ENCODE data around the gene GNG8.
A peak's percentile ranks its signal among the peaks of the same experiment; 100 is the strongest.

The GNG8 gene

DNA sequence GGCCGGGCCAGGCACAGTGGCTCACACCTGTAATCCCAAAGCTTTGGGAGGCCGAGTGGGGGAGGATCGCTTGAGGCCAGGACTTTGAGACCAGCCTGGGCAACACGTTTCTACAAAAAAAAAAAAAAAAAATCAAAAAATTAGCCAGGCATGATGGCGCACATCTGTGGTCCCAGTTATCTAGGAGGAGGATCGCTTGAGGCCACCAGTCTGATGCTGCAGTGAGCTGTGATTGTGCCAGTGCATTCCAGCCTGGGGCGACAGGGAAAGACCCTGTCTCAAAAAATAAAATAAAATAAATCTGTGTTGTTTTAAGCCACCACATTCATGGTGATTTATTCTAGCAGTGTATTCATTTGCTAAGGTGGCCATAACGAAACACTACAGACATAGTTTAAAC, 29.1 kb upstream of the GNG8 start:
- H3K4me3 ChIP-seq (ENCODE audit: low read depth, low read length) = no peak overlapping the region
- TF ChIP-seq, protein P1, sequence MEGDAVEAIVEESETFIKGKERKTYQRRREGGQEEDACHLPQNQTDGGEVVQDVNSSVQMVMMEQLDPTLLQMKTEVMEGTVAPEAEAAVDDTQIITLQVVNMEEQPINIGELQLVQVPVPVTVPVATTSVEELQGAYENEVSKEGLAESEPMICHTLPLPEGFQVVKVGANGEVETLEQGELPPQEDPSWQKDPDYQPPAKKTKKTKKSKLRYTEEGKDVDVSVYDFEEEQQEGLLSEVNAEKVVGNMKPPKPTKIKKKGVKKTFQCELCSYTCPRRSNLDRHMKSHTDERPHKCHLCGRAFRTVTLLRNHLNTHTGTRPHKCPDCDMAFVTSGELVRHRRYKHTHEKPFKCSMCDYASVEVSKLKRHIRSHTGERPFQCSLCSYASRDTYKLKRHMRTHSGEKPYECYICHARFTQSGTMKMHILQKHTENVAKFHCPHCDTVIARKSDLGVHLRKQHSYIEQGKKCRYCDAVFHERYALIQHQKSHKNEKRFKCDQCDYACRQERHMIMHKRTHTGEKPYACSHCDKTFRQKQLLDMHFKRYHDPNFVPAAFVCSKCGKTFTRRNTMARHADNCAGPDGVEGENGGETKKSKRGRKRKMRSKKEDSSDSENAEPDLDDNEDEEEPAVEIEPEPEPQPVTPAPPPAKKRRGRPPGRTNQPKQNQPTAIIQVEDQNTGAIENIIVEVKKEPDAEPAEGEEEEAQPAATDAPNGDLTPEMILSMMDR (IDR thresholded peaks at IDR 0.05; ENCODE audit: low read depth, low read length) = no peak

DNA sequence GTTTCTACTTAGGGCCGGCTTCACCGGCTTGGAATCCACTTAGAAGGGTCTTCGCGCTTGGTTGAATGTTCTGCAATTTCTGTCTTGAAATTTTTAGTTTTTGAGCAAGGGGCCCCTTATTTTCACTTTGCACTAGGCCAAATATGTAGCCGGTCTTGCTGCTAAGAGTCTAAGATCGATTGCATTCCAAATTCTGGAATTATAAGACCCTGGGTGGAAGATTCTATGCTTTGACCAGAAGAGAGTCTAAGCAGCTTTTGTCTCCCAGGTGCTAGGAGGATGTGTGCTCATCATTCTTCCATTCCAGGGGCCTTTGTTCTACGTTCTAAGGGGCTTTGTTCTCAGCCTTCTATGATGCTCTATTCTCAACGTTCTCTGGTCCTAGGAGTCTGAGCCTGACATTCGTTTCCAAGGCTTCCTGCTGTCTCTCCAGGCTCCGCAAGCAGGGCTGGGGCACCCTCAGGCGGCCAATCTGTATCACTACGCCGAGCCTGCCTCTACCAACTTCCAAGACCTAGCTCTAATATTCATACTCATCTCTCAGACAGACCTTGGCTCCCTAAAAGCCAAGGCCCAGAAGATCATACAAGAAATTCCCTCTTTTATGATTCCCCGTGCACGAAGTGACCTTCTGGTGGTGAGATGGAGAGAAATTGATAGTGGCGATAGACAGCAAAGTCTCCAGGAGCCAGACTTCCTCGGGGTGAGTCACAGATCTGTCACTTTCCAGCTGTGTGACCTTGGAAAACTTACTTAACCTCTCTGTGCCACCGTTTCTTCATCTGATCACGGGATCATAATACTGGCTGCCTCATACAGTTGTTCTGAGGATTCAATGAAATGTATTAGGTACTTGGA, 26.0 kb upstream of the GNG8 start:
- H3K4me3 ChIP-seq (ENCODE audit: low read depth, low read length) = peak overlapping the region; percentile 54

DNA sequence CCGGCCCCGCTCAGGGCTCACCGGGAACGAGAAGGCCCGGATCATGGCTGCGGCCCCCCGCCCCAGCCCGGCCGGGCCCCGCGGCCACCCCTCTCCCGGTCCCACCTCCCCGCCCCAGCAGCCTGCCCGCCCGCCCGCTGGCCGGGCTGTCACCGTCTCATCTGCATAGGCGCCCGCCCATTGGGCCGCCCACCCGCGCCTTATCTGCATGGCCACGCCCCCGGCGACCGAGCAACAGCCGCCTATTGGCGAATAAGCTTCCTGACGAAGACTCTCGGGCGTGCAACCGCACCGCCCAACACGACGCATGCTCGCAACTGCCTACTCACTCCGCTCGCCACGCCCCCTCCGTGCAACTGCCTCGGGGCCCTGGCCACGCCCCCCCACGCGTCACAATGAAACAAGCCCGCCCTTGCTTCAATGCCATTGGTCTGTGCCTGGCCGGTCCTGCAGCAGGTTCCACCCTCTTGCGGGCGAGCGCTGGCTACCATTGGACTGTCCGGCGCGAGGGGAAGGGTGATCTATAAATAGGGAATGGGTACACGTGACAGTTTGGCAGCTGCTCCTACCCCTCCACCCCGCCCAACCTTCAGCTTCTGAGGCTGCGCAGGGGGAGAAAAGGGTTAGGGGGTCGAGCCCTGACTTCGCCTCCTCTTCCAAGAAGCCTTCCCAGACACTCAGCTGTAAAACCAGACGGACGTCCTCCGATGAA, 25.2 kb upstream of the GNG8 start, which contains the start of gene DACT3:
Gene DACT3, minus strand, starts transcription at position 163 of the 712 bp plus-strand sequence. Its CDS starts 118 bp downstream, at position 45.
- peak within 1 kb of the TSS; percentile 65 for H3K4me3 ChIP-seq (ENCODE audit: low read depth, low read length)
- TF ChIP-seq, protein P1 (IDR thresholded peaks at IDR 0.05; ENCODE audit: low read depth, low read length) = no peak

More for the DNA sequence above, 26.0 kb upstream of the GNG8 start:
- TF ChIP-seq, protein P1 (IDR thresholded peaks at IDR 0.05; ENCODE audit: low read depth, low read length) = peak; percentile 93

DNA sequence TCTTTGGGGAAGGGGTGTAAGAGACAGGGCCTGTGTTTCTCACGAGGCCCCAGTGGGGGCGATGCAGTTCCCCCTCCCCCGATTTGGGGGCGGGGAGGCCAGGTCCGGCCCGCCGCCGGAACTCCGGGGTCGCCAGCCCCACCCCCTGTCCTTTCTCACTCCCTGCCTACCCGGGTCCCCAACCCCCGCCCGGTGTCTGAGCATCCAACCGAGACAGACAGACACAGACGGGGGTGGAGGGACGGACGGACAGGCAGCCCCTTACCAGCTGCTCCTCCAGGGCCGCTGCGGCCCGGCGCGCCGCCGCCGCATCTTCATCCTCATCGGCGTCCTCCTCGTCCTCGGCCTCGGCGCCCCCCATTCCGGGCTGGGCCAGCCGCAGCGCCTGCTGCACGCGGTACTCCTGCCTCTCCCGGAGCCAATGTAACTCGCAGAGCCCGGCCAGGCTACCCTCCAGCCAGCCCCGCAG, 24.6 kb upstream of the GNG8 start:
- H3K4me3 ChIP-seq (ENCODE audit: low read depth, low read length) = peak overlapping the region; percentile 65
- TF ChIP-seq, protein P1 (IDR thresholded peaks at IDR 0.05; ENCODE audit: low read depth, low read length) = no peak

DNA sequence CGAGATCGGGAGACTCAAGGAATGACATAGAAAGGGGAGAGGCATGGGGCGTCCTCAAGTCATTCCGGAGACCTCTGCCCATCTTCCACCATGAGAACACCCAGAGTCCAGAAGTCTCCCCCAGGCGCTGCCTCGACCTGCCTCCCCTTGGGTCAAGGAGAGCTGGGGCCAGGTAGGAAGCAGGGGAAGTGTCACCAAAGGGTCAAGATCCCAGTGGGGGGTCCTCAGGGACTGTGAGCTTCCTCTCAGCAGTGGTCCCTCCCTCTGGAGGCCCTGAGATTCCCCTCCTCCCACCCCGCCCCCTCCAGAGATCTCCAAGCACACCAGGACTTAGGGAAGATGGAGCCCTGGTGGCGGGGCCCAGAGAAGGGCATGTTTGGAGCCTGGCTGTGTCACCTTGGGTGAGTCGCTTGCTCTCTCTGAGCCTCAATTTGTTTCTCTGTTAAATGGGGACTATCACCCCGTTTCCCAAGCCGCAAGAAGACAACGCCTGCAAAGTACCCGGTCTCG, 24.1 kb upstream of the GNG8 start:
- peak overlapping the region; percentile 65 for H3K4me3 ChIP-seq (ENCODE audit: low read depth, low read length)
- TF ChIP-seq, protein P1 (IDR thresholded peaks at IDR 0.05; ENCODE audit: low read depth, low read length) = no peak

DNA sequence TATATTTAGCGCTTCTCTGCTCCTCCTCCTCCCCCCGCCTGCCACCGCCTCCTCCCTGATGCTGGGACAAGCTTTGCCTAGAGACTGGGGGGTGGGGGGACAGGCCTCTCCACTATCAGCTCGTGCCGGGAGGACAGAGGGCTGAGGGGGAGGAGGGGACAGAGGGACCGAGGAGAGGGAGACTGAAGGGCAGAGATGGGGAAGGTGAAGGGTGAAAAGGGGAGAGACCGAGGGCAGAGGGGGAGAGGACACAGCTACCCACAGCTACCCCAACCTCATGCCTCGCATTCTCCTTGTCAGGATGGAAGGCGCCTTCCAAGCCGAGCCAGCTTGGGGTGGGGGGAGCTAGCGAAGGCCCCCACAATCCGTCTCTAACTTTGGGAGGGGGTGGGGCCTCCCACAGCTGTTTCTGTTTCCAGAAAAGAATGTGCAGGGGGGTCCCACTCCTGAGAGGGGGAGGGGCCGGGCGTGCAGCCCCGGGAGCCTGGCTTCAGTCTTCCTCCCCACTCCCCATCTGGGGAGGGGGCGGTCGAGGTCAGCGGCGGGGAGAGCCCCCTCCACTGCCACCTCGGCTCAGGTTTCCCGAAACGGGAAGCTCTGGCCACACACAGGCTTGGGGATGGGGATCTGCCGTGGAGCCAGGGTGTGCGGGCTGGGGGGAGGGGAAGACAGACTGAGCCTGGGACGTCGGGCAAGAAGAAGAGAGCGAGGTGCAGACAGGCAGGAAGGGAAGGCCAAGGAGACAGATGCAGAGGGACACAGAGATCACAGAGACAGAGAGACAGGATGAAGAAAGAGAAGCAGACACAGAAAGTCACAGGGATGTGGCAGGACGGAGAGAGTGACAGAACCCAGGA, 23.4 kb upstream of the GNG8 start:
- peak overlapping the region; percentile 65 for H3K4me3 ChIP-seq (ENCODE audit: low read depth, low read length)

More for the DNA sequence above, 23.4 kb upstream of the GNG8 start:
- TF ChIP-seq, protein P1 (IDR thresholded peaks at IDR 0.05; ENCODE audit: low read depth, low read length) = no peak

All from WI38 (cell line).